DND-41 (cell line): ENCODE results near the gene FGF2.

Source experiments
- CTCF ChIP-seq: IDR thresholded peaks from 2 replicates; pipeline ENCODE4 v1.5.1; 2012; ENCODE audit warnings: borderline replicate concordance, low read length, moderate library complexity, mild to moderate bottlenecking; ENCODE audit not compliant: poor library complexity, severe bottlenecking; ENCODE audit errors: extremely low read depth
- EZH2 ChIP-seq: IDR thresholded peaks from 3 replicates; pipeline ENCODE4 v1.6.1; 2012; ENCODE audit warnings: borderline replicate concordance, low read depth, mild to moderate bottlenecking, moderate library complexity, low read length, inconsistent platforms; ENCODE audit not compliant: severe bottlenecking

GRCh38 chr4:122797405-122798094 is 29.1 kb upstream of the FGF2 start:
- TF ChIP-seq CTCF (no peak), EZH2 (no peak)
